Trophoblast cell (in vitro differentiated cells and primary cell): ENCODE results near the gene MAVS.

Experiments
- DNase-seq, 2 donors: peaks; one replicate each; pipeline ENCODE4 v3.0.0-alpha.2; 2016
- H2AFZ ChIP-seq: 2 replicates; pipeline ENCODE4 v1.6.1; 2013; ENCODE audit warnings: low read length, moderate library complexity, mild to moderate bottlenecking; ENCODE audit not compliant: insufficient read depth, poor library complexity
- H2AK5ac ChIP-seq: 2 replicates; pipeline ENCODE4 v1.6.1; 2013; ENCODE audit warnings: mild to moderate bottlenecking, low read length
- H2BK120ac ChIP-seq: 2 replicates; pipeline ENCODE4 v1.6.1; 2013; ENCODE audit warnings: low read length, mild to moderate bottlenecking, moderate library complexity; ENCODE audit not compliant: insufficient read depth, poor library complexity
- H2BK12ac ChIP-seq: 2 replicates; pipeline ENCODE4 v1.6.1; 2013; ENCODE audit warnings: mild to moderate bottlenecking, low read length, moderate library complexity
- H2BK5ac ChIP-seq: 2 replicates; pipeline ENCODE4 v1.6.1; 2013; ENCODE audit warnings: low read length, low read depth, moderate library complexity, mild to moderate bottlenecking; ENCODE audit not compliant: poor library complexity
- H3K14ac ChIP-seq: 2 replicates; pipeline ENCODE4 v1.6.1; 2013; ENCODE audit warnings: mild to moderate bottlenecking, low read length
- H3K18ac ChIP-seq: 2 replicates; pipeline ENCODE4 v1.6.1; 2013; ENCODE audit warnings: mild to moderate bottlenecking, low read length
- H3K23ac ChIP-seq: 2 replicates; pipeline ENCODE4 v1.6.1; 2013; ENCODE audit warnings: low read length
- H3K27ac ChIP-seq: 2 replicates; pipeline ENCODE4 v1.5.1; 2013; ENCODE audit warnings: low read depth, mild to moderate bottlenecking, inconsistent platforms, low read length, moderate library complexity
- H3K27me3 ChIP-seq: 2 replicates; pipeline ENCODE4 v1.6.1; 2013; ENCODE audit warnings: inconsistent platforms, mild to moderate bottlenecking, low read length, moderate library complexity; ENCODE audit not compliant: insufficient read depth
- H3K36me3 ChIP-seq, 2 experiments: 1 replicate in 1 of 2; 2 replicates in 1 of 2; pipeline ENCODE4 v1.6.1; 2013; ENCODE audit warnings: low read length in 2 of 2, mild to moderate bottlenecking in 2 of 2, moderate library complexity in 1 of 2; ENCODE audit not compliant: insufficient read depth in 2 of 2, control insufficient read depth in 1 of 2
- H3K4ac ChIP-seq: 2 replicates; pipeline ENCODE4 v1.6.1; 2013; ENCODE audit warnings: low read depth, mild to moderate bottlenecking, low read length, moderate library complexity
- H3K4me1 ChIP-seq, 2 experiments: 1 replicate in 1 of 2; 2 replicates in 1 of 2; pipeline ENCODE4 v1.6.1; 2013; ENCODE audit warnings: low read length in 2 of 2, mild to moderate bottlenecking in 2 of 2, moderate library complexity in 1 of 2; ENCODE audit not compliant: insufficient read depth in 2 of 2, control insufficient read depth in 1 of 2
- H3K4me2 ChIP-seq: 2 replicates; pipeline ENCODE4 v1.6.1; 2013; ENCODE audit warnings: inconsistent platforms, mild to moderate bottlenecking, low read length, moderate library complexity
- H3K4me3 ChIP-seq: 2 replicates; pipeline ENCODE4 v1.5.1; 2013; ENCODE audit warnings: mild to moderate bottlenecking, low read depth, low read length, inconsistent platforms
- H3K79me1 ChIP-seq: one replicate; pipeline ENCODE4 v1.6.1; 2013; ENCODE audit warnings: low read length
- H3K79me2 ChIP-seq: 2 replicates; pipeline ENCODE4 v1.6.1; 2013; ENCODE audit warnings: low read length, mild to moderate bottlenecking; ENCODE audit not compliant: control insufficient read depth, insufficient read depth, poor library complexity
- H3K9ac ChIP-seq: 2 replicates; pipeline ENCODE4 v1.6.1; 2013; ENCODE audit warnings: mild to moderate bottlenecking, low read length
- H3K9me3 ChIP-seq: 2 replicates; pipeline ENCODE4 v1.6.1; 2013; ENCODE audit warnings: low read depth, mild to moderate bottlenecking, control low read depth, inconsistent platforms, low read length; ENCODE audit not compliant: insufficient read depth
- H4K12ac ChIP-seq: 2 replicates; pipeline ENCODE4 v1.6.1; 2013; ENCODE audit warnings: low read depth, mild to moderate bottlenecking, low read length, moderate library complexity
- H4K8ac ChIP-seq: 2 replicates; pipeline ENCODE4 v1.6.1; 2013; ENCODE audit warnings: low read depth, mild to moderate bottlenecking, low read length, moderate library complexity
- H4K91ac ChIP-seq: one replicate; pipeline ENCODE4 v1.6.1; 2013; ENCODE audit warnings: low read depth, mild to moderate bottlenecking, low read length, moderate library complexity
- WGBS: extraction: QIAGEN DNeasy Blood & Tissue Kit; methylation state at CpG from one replicate; pipeline ENCODE4 v1.1.7; 2013; ENCODE audit warnings: missing lambda C conversion rate; ENCODE audit not compliant: insufficient read length, insufficient coverage; ENCODE audit errors: extremely low coverage; 5-methylcytosine and 5-hydroxymethylcytosine counted together

Gene MAVS

DNA sequence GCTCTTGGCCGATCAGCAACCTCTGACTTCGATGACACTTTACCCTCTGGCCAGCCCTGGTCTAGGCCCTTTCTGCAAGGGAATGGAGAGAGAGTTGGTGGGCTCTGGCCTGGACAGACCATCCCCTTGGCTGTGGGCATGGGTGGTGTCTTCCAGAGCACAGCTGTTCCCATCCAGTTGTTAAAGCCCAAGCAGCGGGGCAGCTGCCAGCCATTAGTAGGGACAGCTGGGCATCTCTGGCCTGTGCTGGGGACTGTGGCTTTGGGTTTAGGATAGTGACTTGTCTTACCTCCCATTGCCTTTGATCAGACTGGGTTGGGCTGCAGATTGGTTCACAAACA lies 47.8 kb upstream of the MAVS start:
- no peak overlapping the region for H3K4ac ChIP-seq
- H3K4me3 ChIP-seq = no peak overlapping the region
- no peaks in the 10 kb centered on the region for H3K9me3 ChIP-seq
- DNase-seq = no peak
- no peak overlapping the region for H4K12ac ChIP-seq
- H3K9ac ChIP-seq = no peak overlapping the region
- H3K27ac ChIP-seq = no peak overlapping the region
- H4K8ac ChIP-seq = no peak overlapping the region
- H3K14ac ChIP-seq = no peak overlapping the region
- peaks cover 19 to 22% of the 10 kb centered on the region in 2 experiments for H3K4me1 ChIP-seq
- H3K79me2 ChIP-seq = peaks cover 3% of the 10 kb centered on the region
- H3K4me2 ChIP-seq = no peak overlapping the region
- H3K36me3 ChIP-seq = peaks cover 37 to 40% of the 10 kb centered on the region in 2 experiments
- no peak overlapping the region for H2BK5ac ChIP-seq
- peaks cover 9% of the 10 kb centered on the region for H3K79me1 ChIP-seq
- H2AK5ac ChIP-seq = no peak overlapping the region
- no peaks in the 10 kb centered on the region for H3K27me3 ChIP-seq
- no peak overlapping the region for H2BK120ac ChIP-seq
- H4K91ac ChIP-seq = no peak overlapping the region
- no peak overlapping the region for H3K23ac ChIP-seq
- WGBS = no CpG with 5 or more reads among the region's 3 CpGs
- no peak overlapping the region for H2BK12ac ChIP-seq
- H2AFZ ChIP-seq = no peak overlapping the region
- no peak overlapping the region for H3K18ac ChIP-seq

DNA sequence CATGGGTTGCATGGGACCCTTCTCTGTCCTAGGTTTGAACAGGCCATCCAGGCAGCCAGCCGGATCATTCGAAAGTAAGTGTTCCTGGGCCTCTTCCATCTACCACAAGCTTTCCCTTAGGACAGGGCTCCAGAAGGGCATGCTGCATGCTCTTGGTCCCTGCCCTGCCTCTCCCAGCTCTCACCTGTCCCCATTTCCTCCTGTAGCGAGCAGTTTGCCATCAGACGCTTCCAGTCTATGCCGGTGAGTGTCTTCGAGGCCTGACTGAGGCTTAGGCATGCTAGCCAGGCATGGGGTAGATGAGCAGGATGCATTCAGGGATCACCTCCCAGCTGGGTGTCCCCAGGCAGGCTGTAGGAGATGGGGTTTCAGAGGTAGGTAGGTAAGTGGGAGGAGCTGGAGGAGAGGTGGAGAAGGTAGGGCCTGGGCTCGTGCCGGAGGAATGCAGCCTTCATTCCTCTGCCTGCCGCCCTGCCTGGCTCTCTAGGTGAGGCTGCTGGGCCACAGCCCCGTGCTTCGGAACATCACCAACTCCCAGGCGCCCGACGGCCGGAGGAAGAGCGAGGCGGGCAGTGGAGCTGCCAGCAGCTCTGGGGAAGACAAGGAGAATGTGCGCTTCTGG lies 46.3 kb upstream of the MAVS start:
- no peak overlapping the region for H4K8ac ChIP-seq
- peaks cover 19 to 21% of the 10 kb centered on the region in 2 experiments for H3K4me1 ChIP-seq
- H4K12ac ChIP-seq = no peak overlapping the region
- no peak overlapping the region for H2BK5ac ChIP-seq
- H2AK5ac ChIP-seq = no peak overlapping the region
- H3K79me2 ChIP-seq = peaks cover 3% of the 10 kb centered on the region
- no peaks in the 10 kb centered on the region for H3K27me3 ChIP-seq
- no peak overlapping the region for H3K18ac ChIP-seq
- no peak overlapping the region for H2AFZ ChIP-seq
- no peak overlapping the region for H3K4me2 ChIP-seq
- no peak overlapping the region for H2BK120ac ChIP-seq
- no peak overlapping the region for H3K9ac ChIP-seq
- H3K23ac ChIP-seq = no peak overlapping the region
- H3K4ac ChIP-seq = no peak overlapping the region
- no CpG with 5 or more reads among the region's 18 CpGs for WGBS
- H3K27ac ChIP-seq = no peak overlapping the region
- no peak overlapping the region for H2BK12ac ChIP-seq
- no peak overlapping the region for H3K4me3 ChIP-seq
- no peak for DNase-seq
- H3K14ac ChIP-seq = no peak overlapping the region
- no peak overlapping the region for H4K91ac ChIP-seq
- H3K36me3 ChIP-seq = peaks cover 44 to 49% of the 10 kb centered on the region in 2 experiments
- H3K9me3 ChIP-seq = no peaks in the 10 kb centered on the region
- peaks cover 9% of the 10 kb centered on the region for H3K79me1 ChIP-seq

DNA sequence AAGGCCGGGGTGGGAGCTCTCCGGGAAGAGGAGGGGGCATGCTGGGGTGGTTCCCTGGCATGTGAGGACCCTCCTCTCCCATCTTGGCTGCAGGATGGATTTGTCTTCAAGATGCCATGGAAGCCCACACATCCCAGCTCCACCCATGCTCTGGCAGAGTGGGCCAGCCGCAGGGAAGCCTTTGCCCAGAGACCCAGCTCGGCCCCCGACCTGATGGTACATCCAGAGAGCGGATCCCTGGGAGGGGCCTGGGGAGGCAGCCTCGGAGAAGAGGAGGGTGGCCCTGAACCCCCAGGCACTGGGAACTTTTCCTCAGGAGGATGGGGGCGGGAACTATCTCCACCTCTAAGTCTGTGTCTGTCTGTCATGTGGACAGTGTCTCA lies 45.8 kb upstream of the MAVS start:
- H3K27ac ChIP-seq = no peak overlapping the region
- no peak overlapping the region for H3K14ac ChIP-seq
- H2BK12ac ChIP-seq = no peak overlapping the region
- no peak overlapping the region for H4K8ac ChIP-seq
- peaks cover 18 to 19% of the 10 kb centered on the region in 2 experiments for H3K4me1 ChIP-seq
- no CpG with 5 or more reads among the region's 8 CpGs for WGBS
- no peak for DNase-seq
- no peak overlapping the region for H4K12ac ChIP-seq
- H3K79me2 ChIP-seq = peaks cover 3% of the 10 kb centered on the region
- no peak overlapping the region for H3K9ac ChIP-seq
- H3K23ac ChIP-seq = no peak overlapping the region
- H3K27me3 ChIP-seq = no peaks in the 10 kb centered on the region
- H2BK120ac ChIP-seq = no peak overlapping the region
- H2BK5ac ChIP-seq = no peak overlapping the region
- H3K18ac ChIP-seq = no peak overlapping the region
- H3K4ac ChIP-seq = no peak overlapping the region
- no peak overlapping the region for H3K4me3 ChIP-seq
- no peak overlapping the region for H4K91ac ChIP-seq
- H3K9me3 ChIP-seq = no peaks in the 10 kb centered on the region
- no peak overlapping the region for H2AFZ ChIP-seq
- H3K79me1 ChIP-seq = peaks cover 5% of the 10 kb centered on the region
- H2AK5ac ChIP-seq = no peak overlapping the region
- H3K4me2 ChIP-seq = no peak overlapping the region
- H3K36me3 ChIP-seq = peaks cover 44 to 49% of the 10 kb centered on the region in 2 experiments

DNA sequence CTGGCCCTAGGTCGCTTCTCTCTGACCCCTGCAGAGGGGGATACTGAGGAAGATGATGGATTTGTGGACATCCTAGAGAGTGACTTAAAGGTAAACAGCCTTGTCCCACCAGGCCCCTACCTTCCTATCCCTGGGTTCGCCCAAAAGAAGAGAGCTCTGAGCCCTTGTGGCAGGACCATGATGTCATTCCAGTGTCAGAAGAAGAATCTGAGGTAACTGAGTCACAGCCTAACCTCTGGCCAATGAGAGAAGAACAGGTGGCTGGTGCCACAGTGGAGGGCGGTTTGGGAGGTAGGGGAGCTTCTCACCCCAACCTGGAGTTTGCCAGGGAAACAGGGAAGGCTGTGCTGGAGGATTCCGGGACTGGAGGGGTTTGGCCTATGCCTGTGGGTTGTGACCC lies 45.3 kb upstream of the MAVS start:
- H3K9ac ChIP-seq = no peak overlapping the region
- no peak overlapping the region for H2BK12ac ChIP-seq
- H4K91ac ChIP-seq = no peak overlapping the region
- H3K4me3 ChIP-seq = no peak overlapping the region
- H3K23ac ChIP-seq = no peak overlapping the region
- no peak overlapping the region for H2AK5ac ChIP-seq
- H3K9me3 ChIP-seq = no peaks in the 10 kb centered on the region
- peaks cover 18 to 22% of the 10 kb centered on the region in 2 experiments for H3K4me1 ChIP-seq
- H3K4me2 ChIP-seq = no peak overlapping the region
- no peak overlapping the region for H3K18ac ChIP-seq
- H4K8ac ChIP-seq = no peak overlapping the region
- H3K14ac ChIP-seq = no peak overlapping the region
- no peaks in the 10 kb centered on the region for H3K27me3 ChIP-seq
- no peak overlapping the region for H3K27ac ChIP-seq
- H2BK120ac ChIP-seq = no peak overlapping the region
- H2BK5ac ChIP-seq = no peak overlapping the region
- peaks cover 3% of the 10 kb centered on the region for H3K79me2 ChIP-seq
- no CpG with 5 or more reads among the region's 4 CpGs for WGBS
- no peak overlapping the region for H2AFZ ChIP-seq
- H3K79me1 ChIP-seq = peaks cover 6% of the 10 kb centered on the region
- H4K12ac ChIP-seq = no peak overlapping the region
- DNase-seq = no peak
- peaks cover 44 to 49% of the 10 kb centered on the region in 2 experiments for H3K36me3 ChIP-seq
- no peak overlapping the region for H3K4ac ChIP-seq
